GM18526 (cell line): Measurements from ENCODE around the gene CUL3.

Source experiments
- POLR2A ChIP-seq: IDR thresholded peaks from 3 replicates; pipeline ENCODE4 v1.6.1; 2011; ENCODE audit not compliant: insufficient read length; ENCODE audit errors: extremely low read depth

Gene CUL3

GRCh38 chr2:224449212-224450147, 135.7 kb downstream of the CUL3 start:
- no peak for TF ChIP-seq POLR2A

- TF ChIP-seq POLR2A = no peak
Observed at GRCh38 chr2:224448236-224448635, 136.9 kb downstream of the CUL3 start.

GRCh38 chr2:224444783-224445182, 140.4 kb downstream of the CUL3 start:
- no peak for TF ChIP-seq POLR2A

- TF ChIP-seq POLR2A = no peak
Observed at GRCh38 chr2:224444021-224444420, 141.1 kb downstream of the CUL3 start.

- no peak for TF ChIP-seq POLR2A
Observed at GRCh38 chr2:224442071-224442967, 142.8 kb downstream of the CUL3 start.

- TF ChIP-seq POLR2A = no peak
Observed at GRCh38 chr2:224440988-224441387, 144.2 kb downstream of the CUL3 start.

- TF ChIP-seq POLR2A = no peak
Observed at GRCh38 chr2:224438726-224439125, 146.4 kb downstream of the CUL3 start.

- TF ChIP-seq POLR2A = no peak
Observed at GRCh38 chr2:224436634-224437033, 148.5 kb downstream of the CUL3 start.

- TF ChIP-seq POLR2A = no peak
Observed at GRCh38 chr2:224434618-224435017, 150.5 kb downstream of the CUL3 start.

GRCh38 chr2:224433442-224433841, 151.7 kb downstream of the CUL3 start:
- TF ChIP-seq POLR2A = no peak

- no peak for TF ChIP-seq POLR2A
Observed at GRCh38 chr2:224432003-224432579, 153.1 kb downstream of the CUL3 start.

GRCh38 chr2:224429441-224429810, 155.7 kb downstream of the CUL3 start:
- no peak for TF ChIP-seq POLR2A

GRCh38 chr2:224428787-224429440, 156.2 kb downstream of the CUL3 start:
- no peak for TF ChIP-seq POLR2A

GRCh38 chr2:224427471-224427870, 157.7 kb downstream of the CUL3 start:
- no peak for TF ChIP-seq POLR2A

- no peak for TF ChIP-seq POLR2A
Observed at GRCh38 chr2:224426656-224427055, 158.5 kb downstream of the CUL3 start.
